HG03108 (cell line): ENCODE data around the gene CCER1.
"Not testable (repeated sequence)": the region's sequence is repeated elsewhere in the genome, so short reads cannot be mapped to it uniquely, and the experiment has no call there.

Source experiments
- ATAC-seq: cut with Tn5 transposase; IDR thresholded peaks from one replicate; pipeline ENCODE4 v1.9.1; 2021; ENCODE audit warnings: moderate library complexity; ENCODE audit not compliant: unreplicated experiment

The CCER1 gene

GRCh38 chr12:90954921-90955320, at the start of gene CCER1:
Gene CCER1, minus strand, starts transcription at chr12:90955176. Its CDS starts 434 bp downstream, at chr12:90954742.
- no peak for ATAC-seq

GRCh38 chr12:91003737-91004136, 48.8 kb upstream of the CCER1 start:
- no peak for ATAC-seq

- ATAC-seq, result no peak
Observed at GRCh38 chr12:91001306-91001705, 46.3 kb upstream of the CCER1 start.

GRCh38 chr12:90999966-91000365, 45.0 kb upstream of the CCER1 start:
- no peak for ATAC-seq

- no peak for ATAC-seq
Observed at GRCh38 chr12:90999527-90999926, 44.6 kb upstream of the CCER1 start.

- no peak for ATAC-seq
Observed at GRCh38 chr12:90995010-90995409, 40.0 kb upstream of the CCER1 start.

- ATAC-seq, result no peak
Observed at GRCh38 chr12:90991952-90992465, 37.0 kb upstream of the CCER1 start.

GRCh38 chr12:90990611-90991010, 35.6 kb upstream of the CCER1 start:
- ATAC-seq, result no peak

- no peak for ATAC-seq
Observed at GRCh38 chr12:90989686-90990111, 34.7 kb upstream of the CCER1 start.

- ATAC-seq, result no peak
Observed at GRCh38 chr12:90987520-90987919, 32.5 kb upstream of the CCER1 start.

- no peak for ATAC-seq
Observed at GRCh38 chr12:90987101-90987500, 32.1 kb upstream of the CCER1 start.

GRCh38 chr12:90985331-90985730, 30.4 kb upstream of the CCER1 start:
- ATAC-seq, result not testable (repeated sequence)

- ATAC-seq, result no peak
Observed at GRCh38 chr12:90984114-90984513, 29.1 kb upstream of the CCER1 start.

GRCh38 chr12:90982170-90982569, 27.2 kb upstream of the CCER1 start:
- ATAC-seq, result no peak

GRCh38 chr12:90979951-90980350, 25.0 kb upstream of the CCER1 start:
- ATAC-seq, result no peak

GRCh38 chr12:90979019-90979418, 24.0 kb upstream of the CCER1 start:
- no peak for ATAC-seq

- no peak for ATAC-seq
Observed at GRCh38 chr12:90978117-90978770, 23.3 kb upstream of the CCER1 start.

GRCh38 chr12:90977224-90977623, 22.2 kb upstream of the CCER1 start:
- ATAC-seq, result no peak

GRCh38 chr12:90974286-90974685, 19.3 kb upstream of the CCER1 start:
- no peak for ATAC-seq

GRCh38 chr12:90972226-90972625, 17.2 kb upstream of the CCER1 start:
- no peak for ATAC-seq

- ATAC-seq, result no peak
Observed at GRCh38 chr12:90970911-90971310, 15.9 kb upstream of the CCER1 start.

- no peak for ATAC-seq
Observed at GRCh38 chr12:90970471-90970870, 15.5 kb upstream of the CCER1 start.

- ATAC-seq, result no peak
Observed at GRCh38 chr12:90969851-90970250, 14.9 kb upstream of the CCER1 start.
